WERI-Rb-1 (cell line): ENCODE results near the gene SMOC2.

ENCODE experiments used
- DNase-seq: peaks from one replicate; pipeline ENCODE4 v3.0.0-alpha.2; 2020
- H3K27ac ChIP-seq: fragments of 250-450 bp; sonication (Bioruptor Pico); 2 replicates; pipeline ENCODE4 v1.5.1; 2020; ENCODE audit warnings: mild to moderate bottlenecking, moderate library complexity
- H3K27me3 ChIP-seq: fragments of 250-450 bp; sonication (Bioruptor Pico); 2 replicates; pipeline ENCODE4 v1.5.1; 2021; ENCODE audit warnings: mild to moderate bottlenecking, low read depth, moderate library complexity; ENCODE audit not compliant: insufficient read depth, severe bottlenecking
- H3K36me3 ChIP-seq: fragments of 250-450 bp; sonication (Bioruptor Pico); 2 replicates; pipeline ENCODE4 v1.5.1; 2020; ENCODE audit warnings: mild to moderate bottlenecking, moderate library complexity
- H3K4me3 ChIP-seq: 2 replicates; pipeline ENCODE4 v1.5.1; 2011; ENCODE audit warnings: low read depth, mild to moderate bottlenecking, control low read depth, low read length
- H3K9me3 ChIP-seq: fragments of 250-450 bp; sonication (Bioruptor Pico); 2 replicates; pipeline ENCODE4 v1.5.1; 2021; ENCODE audit warnings: mild to moderate bottlenecking, moderate library complexity; ENCODE audit not compliant: severe bottlenecking
- CTCF ChIP-seq: IDR thresholded peaks from 2 replicates; pipeline ENCODE4 v1.5.1; 2011; ENCODE audit warnings: low read depth, mild to moderate bottlenecking, control low read depth, inconsistent platforms, low read length

The SMOC2 gene

DNA sequence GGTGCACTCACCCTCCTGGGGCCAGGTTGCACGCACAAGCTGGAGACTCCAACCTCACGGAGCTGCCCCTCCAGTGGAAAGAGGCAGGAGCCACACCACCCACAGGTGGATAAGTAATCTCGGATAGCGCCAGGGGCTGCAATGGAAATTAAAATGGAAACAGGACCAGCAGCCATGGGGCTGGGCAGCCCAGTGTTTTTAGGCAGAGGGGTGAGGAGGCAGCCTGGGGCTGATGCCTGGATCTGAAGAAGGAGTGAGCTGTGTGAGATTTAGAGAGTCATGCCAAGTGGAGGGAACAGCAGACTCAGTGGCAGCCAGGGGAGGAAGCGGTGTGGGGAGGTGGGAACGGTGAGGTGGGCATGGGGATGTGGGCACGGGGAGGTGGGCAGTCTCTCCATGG lies 275.6 kb downstream of the SMOC2 start:
- no peaks in the 10 kb centered on the region for H3K36me3 ChIP-seq
- H3K27me3 ChIP-seq: no peaks in the 10 kb centered on the region
- no peak overlapping the region for H3K27ac ChIP-seq
- DNase-seq: no peak
- no peak overlapping the region for H3K4me3 ChIP-seq
- H3K9me3 ChIP-seq: no peaks in the 10 kb centered on the region
- TF ChIP-seq CTCF: no peak

GRCh38 chr6:168717491-168717890 lies 276.5 kb downstream of the SMOC2 start:
- Histone ChIP-seq H3K9me3 (no peaks in the 10 kb centered on the region), H3K36me3 (no peaks in the 10 kb centered on the region), H3K27ac (no peak overlapping the region), H3K4me3 (no peak overlapping the region), H3K27me3 (no peaks in the 10 kb centered on the region)
- TF ChIP-seq CTCF: no peak
- no peak for DNase-seq
